Measurements from ENCODE around the gene SFXN4. TPM values are rescaled to one million over a fixed set of nuclear protein-coding genes. Genes with fewer than 3 reads are reported as not detected.

Gene SFXN4
- total RNA-seq, 1 experiment from 2014 or later = 21.9 TPM

GRCh38 chr10:119120875-119121274 lies 44.6 kb downstream of the SFXN4 start:
- Histone ChIP-seq H3K4ac (ENCODE audit: low read depth, low read length) (no peak overlapping the region), H3K23me2 (ENCODE audit: insufficient read length, low read depth, low read length, poor library complexity, severe bottlenecking) (no peaks in the 10 kb centered on the region), H2AFZ (ENCODE audit: low read length) (no peak overlapping the region), H3K18ac (ENCODE audit: insufficient read length, low read depth, low read length) (no peak overlapping the region), H3K27ac (ENCODE audit: insufficient read length, low read depth, low read length) (no peak overlapping the region), H2BK5ac (ENCODE audit: insufficient read length, low read length) (no peak overlapping the region), H4K8ac (replicated peaks; ENCODE audit: insufficient read length, low read depth, low read length) (no peak overlapping the region), H3K4me1 (ENCODE audit: insufficient read depth, low read length) (no peaks in the 10 kb centered on the region), H2BK120ac (ENCODE audit: low read depth, low read length, poor library complexity, severe bottlenecking) (no peak overlapping the region), H3K9ac (ENCODE audit: extremely low read depth, insufficient read length, low read length) (no peak overlapping the region), H3K56ac (ENCODE audit: insufficient read length, low read depth, low read length) (no peak overlapping the region), H2AK5ac (ENCODE audit: insufficient read length, low read length) (no peak overlapping the region), H3K23ac (ENCODE audit: insufficient read length, low read depth, low read length) (no peak overlapping the region), H3K14ac (ENCODE audit: insufficient read depth, low read length) (no peak overlapping the region), H3K79me2 (ENCODE audit: insufficient read depth, low read length) (no peaks in the 10 kb centered on the region), H3K27me3 (ENCODE audit: insufficient read depth, low read length) (no peaks in the 10 kb centered on the region), H3K9me3 (ENCODE audit: control insufficient read depth, low read depth, low read length) (no peaks in the 10 kb centered on the region), H2BK12ac (ENCODE audit: insufficient read length, low read depth, low read length) (no peak overlapping the region), H3K79me1 (ENCODE audit: insufficient read depth, low read depth, low read length, poor library complexity, severe bottlenecking) (no peaks in the 10 kb centered on the region), H3K4me2 (ENCODE audit: insufficient read depth, insufficient read length, low read length) (no peak overlapping the region), H4K20me1 (ENCODE audit: control insufficient read depth, insufficient read depth, insufficient read length) (no peaks in the 10 kb centered on the region), H4K91ac (ENCODE audit: insufficient read length, low read depth, low read length) (no peak overlapping the region), H2BK15ac (ENCODE audit: low read depth, low read length) (no peak overlapping the region), H3T11ph (ENCODE audit: low read length) (no peak overlapping the region), H4K5ac (ENCODE audit: insufficient read length, low read depth, low read length) (no peak overlapping the region), H2BK20ac (ENCODE audit: low read depth, low read length, poor library complexity, severe bottlenecking) (no peak overlapping the region)
- H3K36me3 Mint-ChIP-seq (ENCODE audit: insufficient read depth in 1 of 3, low read depth in 3 of 3) = peaks cover 31 to 79% (median 67%) of the 10 kb centered on the region in 3 experiments
- H3K27ac Mint-ChIP-seq = no peak overlapping the region
- H3K27me3 Mint-ChIP-seq (ENCODE audit: low read depth) = no peaks in the 10 kb centered on the region
- H3K9me3 Mint-ChIP-seq = no peaks in the 10 kb centered on the region
- H3K4me3 Mint-ChIP-seq = no peak overlapping the region
- no peak for DNase-seq
- TF ChIP-seq CTCF (conservative IDR thresholded peaks at IDR 0.05) = no peak
- no peaks in the 10 kb centered on the region for H3K4me1 Mint-ChIP-seq
- WGBS (ENCODE audit: extremely low coverage, insufficient read length, low lambda C conversion rate) = no CpG with 5 or more reads among the region's 2 CpGs

All from H9 (cell line).